HCT116 (cell line): ENCODE results near the gene DIS3L. TPM values are rescaled to one million over a fixed set of nuclear protein-coding genes. Genes with fewer than 3 reads are reported as not detected.

Source experiments
- ATAC-seq: fragments of 200-7000 bp; cut with Tn5 transposase; 2 replicates; pipeline ENCODE4 v1.9.1; 2020; ENCODE audit warnings: mild to moderate bottlenecking, moderate library complexity
- BruUV-seq: library from RNA; stranded (reverse); fragments of 400-500 nt; replicated peaks from 2 replicates; lab custom pipeline; 2021; lab: Mats Ljungman, UMichigan
- CTCF ChIA-PET: fragments of 300-600 bp; sonication (Branson Sonifier 250); formaldehyde crosslinking; loops from one replicate; lab custom pipeline; 2021; ENCODE audit warnings: antibody characterized with exemption; lab: Charles Lee
- POLR2A ChIA-PET: fragments of 300-600, 350-600 bp; sonication (Branson Sonifier 250); formaldehyde crosslinking; loops from one replicate; lab custom pipeline; 2021; ENCODE audit warnings: antibody characterized with exemption; lab: Charles Lee
- RAD21 ChIA-PET, 2 experiments: fragments of 300-600 bp; sonication (Branson Sonifier 250); formaldehyde crosslinking; loops; one replicate each; lab custom pipeline; 2023; ENCODE audit warnings: low total read pairs in 2 of 2; ENCODE audit not compliant: uncharacterized antibody in 2 of 2, unreplicated experiment in 2 of 2, low non-redundant PET in 1 of 2; lab: Charles Lee
- DNase-seq: peaks from one replicate; pipeline ENCODE4 v3.0.0-alpha.2; 2010; ENCODE audit warnings: low read depth, low spot score
- H2AFZ ChIP-seq: fragments of 200-600 bp; shearing (Covaris generic), sonication (generic); 2 replicates; pipeline ENCODE4 v1.6.1; 2017; ENCODE audit warnings: low read depth, mixed run types, mixed read lengths, antibody characterized with exemption, low read length; ENCODE audit not compliant: poor library complexity, severe bottlenecking
- H3K27ac ChIP-seq: 2 replicates; pipeline ENCODE4 v1.5.1; 2012; ENCODE audit warnings: low read depth, low read length
- H3K27me3 ChIP-seq: fragments of 200-600 bp; sonication (generic); 2 replicates; pipeline ENCODE4 v1.6.1; 2016; ENCODE audit warnings: mixed run types, low read length, mixed read lengths; ENCODE audit not compliant: insufficient read depth
- H3K36me3 ChIP-seq, 2 experiments: fragments of 200-500 bp in 1 of 2; fragments of 200-600 bp in 1 of 2; sonication (Bioruptor generic) in 1 of 2; sonication (generic) in 1 of 2; 2 replicates each; pipeline versions ENCODE4 v1.5.1 to v1.6.1; 2014 to 2016; ENCODE audit warnings: low read length in 2 of 2, inconsistent platforms in 1 of 2, mixed read lengths in 1 of 2, mixed run types in 1 of 2; ENCODE audit not compliant: insufficient read depth in 2 of 2, control insufficient read depth in 1 of 2
- H3K4me1 ChIP-seq, 2 experiments: fragments of 200-600 bp in 1 of 2; sonication (generic) in 1 of 2; 2 replicates each; pipeline versions ENCODE4 v1.5.1 to v1.6.1; 2012 to 2017; ENCODE audit warnings: low read length in 2 of 2, inconsistent platforms in 1 of 2, mild to moderate bottlenecking in 1 of 2, mixed read lengths in 1 of 2, mixed run types in 1 of 2, moderate library complexity in 1 of 2; ENCODE audit not compliant: insufficient read depth in 2 of 2, control insufficient read depth in 1 of 2
- H3K4me2 ChIP-seq: fragments of 200-600 bp; sonication (generic); 2 replicates; pipeline ENCODE4 v1.6.1; 2017; ENCODE audit warnings: mixed run types, low read length, mixed read lengths
- H3K4me3 ChIP-seq, 2 experiments: fragments of 200-600 bp in 1 of 2; sonication (generic) in 1 of 2; replicated peaks in 1 of 2; 2 replicates each; pipeline ENCODE4 v1.5.1; 2011 to 2016; ENCODE audit warnings: low read length in 2 of 2, control low read depth in 1 of 2, low read depth in 1 of 2, mild to moderate bottlenecking in 1 of 2, mixed read lengths in 1 of 2, mixed run types in 1 of 2
- H3K79me2 ChIP-seq: fragments of 200-600 bp; sonication (generic); 2 replicates; pipeline ENCODE4 v1.6.1; 2017; ENCODE audit warnings: mild to moderate bottlenecking, mixed run types, low read length, moderate library complexity, mixed read lengths; ENCODE audit not compliant: insufficient read depth
- H3K9ac ChIP-seq: fragments of 200-600 bp; sonication (generic); 2 replicates; pipeline ENCODE4 v1.6.1; 2016; ENCODE audit warnings: low read length, mixed read lengths
- H3K9me2 ChIP-seq: fragments of 200-600 bp; sonication (generic), shearing (Covaris generic); 2 replicates; pipeline ENCODE4 v1.6.1; 2017; ENCODE audit warnings: mixed run types, mild to moderate bottlenecking, moderate library complexity; ENCODE audit not compliant: insufficient read depth
- H3K9me3 ChIP-seq, 2 experiments: fragments of 200-500 bp in 1 of 2; fragments of 200-600 bp in 1 of 2; sonication (Bioruptor generic) in 1 of 2; sonication (generic) in 1 of 2; 2 replicates each; pipeline ENCODE4 v1.6.1; 2014 to 2017; ENCODE audit warnings: low read length in 2 of 2, mixed read lengths in 2 of 2, inconsistent platforms in 1 of 2, low read depth in 1 of 2, mild to moderate bottlenecking in 1 of 2, mixed run types in 1 of 2, moderate library complexity in 1 of 2; ENCODE audit not compliant: control insufficient read depth in 1 of 2, insufficient read depth in 1 of 2
- H4K20me1 ChIP-seq: fragments of 200-600 bp; sonication (generic), shearing (Covaris generic); 2 replicates; pipeline ENCODE4 v1.6.1; 2017; ENCODE audit warnings: mixed run types, mild to moderate bottlenecking, moderate library complexity; ENCODE audit not compliant: insufficient read depth
- CBX3 ChIP-seq: IDR thresholded peaks from 2 replicates; pipeline ENCODE4 v1.6.1; 2012; ENCODE audit warnings: low read depth
- POLR2A ChIP-seq: IDR thresholded peaks from 2 replicates; pipeline ENCODE4 v1.7.0; 2011; ENCODE audit warnings: borderline replicate concordance; ENCODE audit not compliant: insufficient read depth, insufficient read length; ENCODE audit errors: extremely low read depth
- POLR2AphosphoS5 ChIP-seq: IDR thresholded peaks from 2 replicates; pipeline ENCODE4 v1.6.1; 2011; ENCODE audit warnings: mild to moderate bottlenecking, low read depth, low read length, moderate library complexity
- SRF ChIP-seq: IDR thresholded peaks from 2 replicates; pipeline ENCODE4 v1.6.1; 2012; ENCODE audit warnings: low read depth
- ZNF274 ChIP-seq: fragments of 200-500 bp; sonication (Bioruptor generic); IDR thresholded peaks from 2 replicates; pipeline ENCODE4 v1.6.1; 2014; ENCODE audit warnings: mild to moderate bottlenecking, low read depth, low read length, inconsistent platforms
- intact Hi-C: fragments of 100-400 bp; cut with micrococcal nuclease; formaldehyde crosslinking; loops from 2 replicates; pipeline ENCODE4 v1.10.0; 2022
- total RNA-seq: library from RNA; stranded (reverse); gene quantifications from one replicate; pipeline ENCODE4 v1.2.1, GENCODE V29; 2021; ENCODE audit not compliant: unreplicated experiment
- TF ChIP-seq, protein P1 (sequence below), 3 experiments: fragments of 200-600 bp in 1 of 3; sonication (generic) in 1 of 3; IDR thresholded peaks in 2 of 3; conservative IDR thresholded peaks in 1 of 3; 2 replicates each; pipeline ENCODE4 v1.5.1; 2012 to 2017; ENCODE audit warnings: low read depth in 2 of 3, low read length in 2 of 3, antibody characterized with exemption in 1 of 3, borderline replicate concordance in 1 of 3, control low read depth in 1 of 3, mild to moderate bottlenecking in 1 of 3, mixed read lengths in 1 of 3, mixed run types in 1 of 3, moderate library complexity in 1 of 3; ENCODE audit not compliant: insufficient read depth in 1 of 3
- TF ChIP-seq, protein P2 (sequence below): IDR thresholded peaks from 2 replicates; pipeline ENCODE4 v1.6.1; 2012

DIS3L gene
- total RNA-seq, 1 experiment from 2014 or later = 32.2 TPM

- TF ChIP-seq SRF (no peak), POLR2A (no peak), ZNF274 (no peak), POLR2AphosphoS5 (no peak)
- TF ChIP-seq, protein P1, sequence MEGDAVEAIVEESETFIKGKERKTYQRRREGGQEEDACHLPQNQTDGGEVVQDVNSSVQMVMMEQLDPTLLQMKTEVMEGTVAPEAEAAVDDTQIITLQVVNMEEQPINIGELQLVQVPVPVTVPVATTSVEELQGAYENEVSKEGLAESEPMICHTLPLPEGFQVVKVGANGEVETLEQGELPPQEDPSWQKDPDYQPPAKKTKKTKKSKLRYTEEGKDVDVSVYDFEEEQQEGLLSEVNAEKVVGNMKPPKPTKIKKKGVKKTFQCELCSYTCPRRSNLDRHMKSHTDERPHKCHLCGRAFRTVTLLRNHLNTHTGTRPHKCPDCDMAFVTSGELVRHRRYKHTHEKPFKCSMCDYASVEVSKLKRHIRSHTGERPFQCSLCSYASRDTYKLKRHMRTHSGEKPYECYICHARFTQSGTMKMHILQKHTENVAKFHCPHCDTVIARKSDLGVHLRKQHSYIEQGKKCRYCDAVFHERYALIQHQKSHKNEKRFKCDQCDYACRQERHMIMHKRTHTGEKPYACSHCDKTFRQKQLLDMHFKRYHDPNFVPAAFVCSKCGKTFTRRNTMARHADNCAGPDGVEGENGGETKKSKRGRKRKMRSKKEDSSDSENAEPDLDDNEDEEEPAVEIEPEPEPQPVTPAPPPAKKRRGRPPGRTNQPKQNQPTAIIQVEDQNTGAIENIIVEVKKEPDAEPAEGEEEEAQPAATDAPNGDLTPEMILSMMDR (IDR thresholded peaks at IDR 0.05 in 2 of 3, conservative IDR thresholded peaks at IDR 0.05 in 1 of 3; ENCODE audit: borderline replicate concordance in 1 of 3, insufficient read depth in 1 of 3, low read depth in 2 of 3, low read length in 2 of 3) = no peak
- TF ChIP-seq, all 23 proteins: peak for 0
Measured at GRCh38 chr15:66362776-66363175, 69.4 kb downstream of the DIS3L start (continued).

GRCh38 chr15:66364944-66365528, 71.7 kb downstream of the DIS3L start:
- ChIA-PET CTCF (no interaction called here), POLR2A (interaction anchor here (0.6 kb wide), 1 partner anchor 232 kb away, joined by 3 read pairs; no protein-coding TSS in a partner anchor)

More at GRCh38 chr15:66364944-66365528, 71.7 kb downstream of the DIS3L start:
- H3K4me2 ChIP-seq = no peak overlapping the region
- H3K9me2 ChIP-seq = no peaks in the 10 kb centered on the region
- TF ChIP-seq, protein P2, sequence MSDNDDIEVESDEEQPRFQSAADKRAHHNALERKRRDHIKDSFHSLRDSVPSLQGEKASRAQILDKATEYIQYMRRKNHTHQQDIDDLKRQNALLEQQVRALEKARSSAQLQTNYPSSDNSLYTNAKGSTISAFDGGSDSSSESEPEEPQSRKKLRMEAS = no peak
- no peak for TF ChIP-seq CBX3
- TF ChIP-seq SRF = no peak
- no peaks in the 10 kb centered on the region for H3K79me2 ChIP-seq
- H3K4me3 ChIP-seq = no peak overlapping the region
- H3K27ac ChIP-seq = no peak overlapping the region
- no peaks in the 10 kb centered on the region for H3K9me3 ChIP-seq
- H3K9ac ChIP-seq = no peak overlapping the region
- ATAC-seq = no peak
- no peaks in the 10 kb centered on the region for H4K20me1 ChIP-seq
- no TSS peak for BruUV-seq
- no peak overlapping the region for H2AFZ ChIP-seq
- RAD21 ChIA-PET = no interaction called here
- H3K4me1 ChIP-seq = peaks cover 2 to 6% of the 10 kb centered on the region in 2 experiments
- DNase-seq = no peak
- no peaks in the 10 kb centered on the region for H3K27me3 ChIP-seq
- no peaks in the 10 kb centered on the region for H3K36me3 ChIP-seq
- intact Hi-C loops = no loop called here
